HEK293 (cell line): ENCODE results near the gene PRR3.

Experiments
- BCL11B ChIP-seq: fragments of 450-650 bp; formaldehyde crosslinking; IDR thresholded peaks from 2 replicates; pipeline ENCODE4 v1.5.1; 2016; ENCODE audit warnings: low read depth, missing biosample characterization, missing genetic modification characterization
- FEZF1 ChIP-seq: fragments of 450-650 bp; formaldehyde crosslinking; IDR thresholded peaks from 2 replicates; pipeline ENCODE4 v1.5.1; 2016; ENCODE audit warnings: missing biosample characterization, missing genetic modification characterization
- GLI2 ChIP-seq: fragments of 450-650 bp; formaldehyde crosslinking; IDR thresholded peaks from 2 replicates; pipeline ENCODE4; 2017; ENCODE audit warnings: missing biosample characterization, missing genetic modification characterization, low read depth, borderline replicate concordance
- KLF1 ChIP-seq: fragments of 450-650 bp; formaldehyde crosslinking; IDR thresholded peaks from 2 replicates; pipeline ENCODE4 v1.5.1; 2016; ENCODE audit warnings: missing biosample characterization, missing genetic modification characterization
- SP2 ChIP-seq: fragments of 450-650 bp; formaldehyde crosslinking; IDR thresholded peaks from 2 replicates; pipeline ENCODE4 v1.5.1; 2016; ENCODE audit warnings: missing biosample characterization, missing genetic modification characterization
- SP7 ChIP-seq: fragments of 450-650 bp; formaldehyde crosslinking; IDR thresholded peaks from 2 replicates; pipeline ENCODE4 v1.5.1; 2016; ENCODE audit warnings: missing biosample characterization, missing genetic modification characterization
- WT1 ChIP-seq: fragments of 450-650 bp; formaldehyde crosslinking; IDR thresholded peaks from 2 replicates; pipeline ENCODE4 v1.5.1; 2016; ENCODE audit warnings: missing biosample characterization, missing genetic modification characterization
- YY2 ChIP-seq: fragments of 450-650 bp; formaldehyde crosslinking; IDR thresholded peaks from 2 replicates; pipeline ENCODE4 v1.5.1; 2016; ENCODE audit warnings: missing biosample characterization, missing genetic modification characterization
- ZBTB21 ChIP-seq: fragments of 450-650 bp; formaldehyde crosslinking; IDR thresholded peaks from 2 replicates; pipeline ENCODE4 v1.5.1; 2017; ENCODE audit warnings: missing biosample characterization, missing genetic modification characterization
- ZBTB49 ChIP-seq: fragments of 450-650 bp; formaldehyde crosslinking; IDR thresholded peaks from 2 replicates; pipeline ENCODE4 v1.5.1; 2016; ENCODE audit warnings: missing biosample characterization, missing genetic modification characterization, low read depth
- ZFP41 ChIP-seq: fragments of 450-650 bp; formaldehyde crosslinking; IDR thresholded peaks from 2 replicates; pipeline ENCODE4 v1.5.1; 2016; ENCODE audit warnings: missing biosample characterization, missing genetic modification characterization, borderline replicate concordance
- ZNF112 ChIP-seq: fragments of 450-650 bp; formaldehyde crosslinking; IDR thresholded peaks from 2 replicates; pipeline ENCODE4 v1.5.0; 2017; ENCODE audit warnings: missing biosample characterization, missing genetic modification characterization
- ZNF174 ChIP-seq: fragments of 450-650 bp; formaldehyde crosslinking; IDR thresholded peaks from 2 replicates; pipeline ENCODE4 v1.5.0; 2017; ENCODE audit warnings: missing biosample characterization, mild to moderate bottlenecking, missing genetic modification characterization
- ZNF175 ChIP-seq: fragments of 450-650 bp; formaldehyde crosslinking; IDR thresholded peaks from 2 replicates; pipeline ENCODE4 v1.5.1; 2016; ENCODE audit warnings: missing biosample characterization, missing genetic modification characterization
- ZNF2 ChIP-seq: fragments of 450-650 bp; formaldehyde crosslinking; IDR thresholded peaks from 2 replicates; pipeline ENCODE4 v1.5.1; 2016; ENCODE audit warnings: missing biosample characterization, missing genetic modification characterization
- ZNF211 ChIP-seq: fragments of 450-650 bp; formaldehyde crosslinking; IDR thresholded peaks from 2 replicates; pipeline ENCODE4 v1.5.1; 2016; ENCODE audit warnings: low read depth, missing biosample characterization, missing genetic modification characterization
- ZNF302 ChIP-seq: fragments of 450-650 bp; formaldehyde crosslinking; IDR thresholded peaks from 2 replicates; pipeline ENCODE4 v1.5.1; 2016; ENCODE audit warnings: missing biosample characterization, missing genetic modification characterization, low read depth
- ZNF37A ChIP-seq: fragments of 450-650 bp; IDR thresholded peaks from 2 replicates; pipeline ENCODE4 v1.5.1; 2018; ENCODE audit warnings: missing biosample characterization, missing genetic modification characterization
- ZNF394 ChIP-seq: fragments of 450-650 bp; formaldehyde crosslinking; IDR thresholded peaks from 2 replicates; pipeline ENCODE4 v1.5.1; 2016; ENCODE audit warnings: missing biosample characterization, missing genetic modification characterization, mild to moderate bottlenecking, moderate library complexity, borderline replicate concordance
- ZNF426 ChIP-seq: fragments of 450-650 bp; formaldehyde crosslinking; IDR thresholded peaks from 2 replicates; pipeline ENCODE4 v1.5.1; 2017; ENCODE audit warnings: missing biosample characterization, missing genetic modification characterization, mild to moderate bottlenecking, inconsistent platforms, moderate library complexity
- ZNF629 ChIP-seq: fragments of 450-650 bp; formaldehyde crosslinking; IDR thresholded peaks from 2 replicates; pipeline ENCODE4 v1.5.1; 2017; ENCODE audit warnings: missing biosample characterization, missing genetic modification characterization
- ZNF664 ChIP-seq: fragments of 450-650 bp; formaldehyde crosslinking; IDR thresholded peaks from 2 replicates; pipeline ENCODE4 v1.5.1; 2016; ENCODE audit warnings: missing biosample characterization, missing genetic modification characterization
- ZNF707 ChIP-seq: fragments of 450-650 bp; formaldehyde crosslinking; IDR thresholded peaks from 2 replicates; pipeline ENCODE4 v1.5.1; 2016; ENCODE audit warnings: missing biosample characterization, missing genetic modification characterization
- ZNF747 ChIP-seq: fragments of 450-650 bp; formaldehyde crosslinking; IDR thresholded peaks from 2 replicates; pipeline ENCODE4 v1.5.1; 2016; ENCODE audit warnings: missing biosample characterization, missing genetic modification characterization
- ZNF785 ChIP-seq: fragments of 450-650 bp; formaldehyde crosslinking; IDR thresholded peaks from 2 replicates; pipeline ENCODE4 v1.5.1; 2016; ENCODE audit warnings: missing biosample characterization, missing genetic modification characterization
- ZNF792 ChIP-seq: fragments of 450-650 bp; formaldehyde crosslinking; IDR thresholded peaks from 2 replicates; pipeline ENCODE4 v1.5.1; 2016; ENCODE audit warnings: missing biosample characterization, missing genetic modification characterization
- ZNF837 ChIP-seq: fragments of 450-650 bp; formaldehyde crosslinking; IDR thresholded peaks from 2 replicates; pipeline ENCODE4 v1.5.1; 2016; ENCODE audit warnings: missing biosample characterization, missing genetic modification characterization
- ZNF843 ChIP-seq: fragments of 450-650 bp; formaldehyde crosslinking; IDR thresholded peaks from 2 replicates; pipeline ENCODE4 v1.5.1; 2016; ENCODE audit warnings: missing biosample characterization, missing genetic modification characterization
- ZSCAN23 ChIP-seq: fragments of 450-650 bp; formaldehyde crosslinking; IDR thresholded peaks from 2 replicates; pipeline ENCODE4 v1.5.1; 2016; ENCODE audit warnings: missing biosample characterization, missing genetic modification characterization
- TF ChIP-seq, protein P1 (sequence below): fragments of 450-650 bp; formaldehyde crosslinking; IDR thresholded peaks from 2 replicates; pipeline ENCODE4 v1.5.1; 2016; ENCODE audit warnings: missing biosample characterization, missing genetic modification characterization, borderline replicate concordance
- TF ChIP-seq, protein P2 (sequence below): fragments of 450-650 bp; formaldehyde crosslinking; IDR thresholded peaks from 2 replicates; pipeline ENCODE4 v1.5.1; 2016; ENCODE audit warnings: missing biosample characterization, missing genetic modification characterization

Gene PRR3

DNA sequence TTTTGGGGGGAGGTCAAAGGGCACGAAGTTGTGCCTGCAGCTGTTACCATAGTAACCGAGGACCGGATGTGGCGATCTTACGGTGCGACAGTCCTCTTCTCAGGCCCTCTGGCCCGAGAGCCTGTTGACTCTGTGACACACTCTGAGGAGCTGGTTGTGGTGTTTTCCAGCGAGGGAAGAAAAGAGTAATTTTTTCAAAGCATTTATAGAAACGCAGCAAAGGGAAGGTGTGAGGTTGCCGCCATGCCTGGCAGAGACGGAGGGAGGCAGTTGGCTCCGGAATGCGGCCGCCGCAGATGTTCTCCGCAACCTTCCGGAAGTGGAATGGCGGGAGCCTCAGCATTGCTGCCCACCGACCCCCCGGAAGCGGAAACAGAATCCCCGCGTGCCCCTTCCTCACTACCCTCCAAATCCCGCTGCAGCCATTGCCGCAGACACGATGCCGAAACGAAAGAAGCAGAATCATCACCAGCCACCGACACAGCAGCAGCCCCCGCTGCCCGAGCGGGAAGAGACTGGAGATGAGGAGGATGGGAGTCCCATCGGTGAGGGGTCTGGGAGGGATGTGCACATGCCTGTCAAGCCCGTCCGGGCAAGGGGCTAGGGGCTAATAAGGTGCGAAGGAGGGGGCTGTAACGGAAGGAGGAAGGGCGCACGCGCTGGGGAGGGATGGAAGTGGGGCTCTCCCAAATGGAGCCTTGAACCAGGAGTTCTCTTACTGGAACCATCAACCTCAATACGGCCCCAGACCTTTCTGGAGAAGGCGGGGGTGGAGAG is at the start of gene PRR3 (continued):
- TF ChIP-seq SP2 (peak; percentile 91), ZBTB21 (peak; percentile 52), ZNF394 (tag by site-specific recombination) (peak; percentile 60; the same call in 1 of the 2 replicates), ZSCAN23 (tag by site-specific recombination) (no peak), ZNF785 (tag by site-specific recombination) (0 out of 2 replicates have a peak, but pooled peaks have one; percentile 49), ZNF707 (no peak), SP7 (tag by site-specific recombination) (0 out of 2 replicates have a peak, but pooled peaks have one; percentile 71), GLI2 (tag by site-specific recombination) (no peak), ZNF174 (tag by site-specific recombination) (no peak), ZNF37A (tag by site-specific recombination) (no peak), ZNF175 (tag by site-specific recombination) (no peak), ZBTB49 (no peak), KLF1 (tag by site-specific recombination) (no peak), ZNF664 (tag by site-specific recombination) (0 out of 2 replicates have a peak, but pooled peaks have one; percentile 26), WT1 (no peak; the same call in 1 of the 2 replicates), FEZF1 (tag by site-specific recombination) (0 out of 2 replicates have a peak, but pooled peaks have one; percentile 14), BCL11B (no peak; the same call in 1 of the 2 replicates), ZNF211 (tag by site-specific recombination) (no peak), ZNF747 (tag by site-specific recombination) (no peak), YY2 (tag by site-specific recombination) (peak; percentile 95), ZNF792 (tag by site-specific recombination) (peak; percentile 10; the same call in 1 of the 2 replicates), ZNF843 (tag by site-specific recombination) (no peak), ZFP41 (tag by site-specific recombination) (no peak), ZNF426 (no peak), ZNF302 (tag by site-specific recombination) (no peak), ZNF112 (tag by site-specific recombination) (no peak), ZNF629 (tag by site-specific recombination) (peak; percentile 72), ZNF837 (tag by site-specific recombination) (no peak), ZNF2 (tag by site-specific recombination) (peak; percentile 89)
- TF ChIP-seq, protein P1, sequence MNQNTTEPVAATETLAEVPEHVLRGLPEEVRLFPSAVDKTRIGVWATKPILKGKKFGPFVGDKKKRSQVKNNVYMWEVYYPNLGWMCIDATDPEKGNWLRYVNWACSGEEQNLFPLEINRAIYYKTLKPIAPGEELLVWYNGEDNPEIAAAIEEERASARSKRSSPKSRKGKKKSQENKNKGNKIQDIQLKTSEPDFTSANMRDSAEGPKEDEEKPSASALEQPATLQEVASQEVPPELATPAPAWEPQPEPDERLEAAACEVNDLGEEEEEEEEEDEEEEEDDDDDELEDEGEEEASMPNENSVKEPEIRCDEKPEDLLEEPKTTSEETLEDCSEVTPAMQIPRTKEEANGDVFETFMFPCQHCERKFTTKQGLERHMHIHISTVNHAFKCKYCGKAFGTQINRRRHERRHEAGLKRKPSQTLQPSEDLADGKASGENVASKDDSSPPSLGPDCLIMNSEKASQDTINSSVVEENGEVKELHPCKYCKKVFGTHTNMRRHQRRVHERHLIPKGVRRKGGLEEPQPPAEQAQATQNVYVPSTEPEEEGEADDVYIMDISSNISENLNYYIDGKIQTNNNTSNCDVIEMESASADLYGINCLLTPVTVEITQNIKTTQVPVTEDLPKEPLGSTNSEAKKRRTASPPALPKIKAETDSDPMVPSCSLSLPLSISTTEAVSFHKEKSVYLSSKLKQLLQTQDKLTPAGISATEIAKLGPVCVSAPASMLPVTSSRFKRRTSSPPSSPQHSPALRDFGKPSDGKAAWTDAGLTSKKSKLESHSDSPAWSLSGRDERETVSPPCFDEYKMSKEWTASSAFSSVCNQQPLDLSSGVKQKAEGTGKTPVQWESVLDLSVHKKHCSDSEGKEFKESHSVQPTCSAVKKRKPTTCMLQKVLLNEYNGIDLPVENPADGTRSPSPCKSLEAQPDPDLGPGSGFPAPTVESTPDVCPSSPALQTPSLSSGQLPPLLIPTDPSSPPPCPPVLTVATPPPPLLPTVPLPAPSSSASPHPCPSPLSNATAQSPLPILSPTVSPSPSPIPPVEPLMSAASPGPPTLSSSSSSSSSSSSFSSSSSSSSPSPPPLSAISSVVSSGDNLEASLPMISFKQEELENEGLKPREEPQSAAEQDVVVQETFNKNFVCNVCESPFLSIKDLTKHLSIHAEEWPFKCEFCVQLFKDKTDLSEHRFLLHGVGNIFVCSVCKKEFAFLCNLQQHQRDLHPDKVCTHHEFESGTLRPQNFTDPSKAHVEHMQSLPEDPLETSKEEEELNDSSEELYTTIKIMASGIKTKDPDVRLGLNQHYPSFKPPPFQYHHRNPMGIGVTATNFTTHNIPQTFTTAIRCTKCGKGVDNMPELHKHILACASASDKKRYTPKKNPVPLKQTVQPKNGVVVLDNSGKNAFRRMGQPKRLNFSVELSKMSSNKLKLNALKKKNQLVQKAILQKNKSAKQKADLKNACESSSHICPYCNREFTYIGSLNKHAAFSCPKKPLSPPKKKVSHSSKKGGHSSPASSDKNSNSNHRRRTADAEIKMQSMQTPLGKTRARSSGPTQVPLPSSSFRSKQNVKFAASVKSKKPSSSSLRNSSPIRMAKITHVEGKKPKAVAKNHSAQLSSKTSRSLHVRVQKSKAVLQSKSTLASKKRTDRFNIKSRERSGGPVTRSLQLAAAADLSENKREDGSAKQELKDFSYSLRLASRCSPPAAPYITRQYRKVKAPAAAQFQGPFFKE (tag by site-specific recombination), result no peak
- TF ChIP-seq, protein P2, sequence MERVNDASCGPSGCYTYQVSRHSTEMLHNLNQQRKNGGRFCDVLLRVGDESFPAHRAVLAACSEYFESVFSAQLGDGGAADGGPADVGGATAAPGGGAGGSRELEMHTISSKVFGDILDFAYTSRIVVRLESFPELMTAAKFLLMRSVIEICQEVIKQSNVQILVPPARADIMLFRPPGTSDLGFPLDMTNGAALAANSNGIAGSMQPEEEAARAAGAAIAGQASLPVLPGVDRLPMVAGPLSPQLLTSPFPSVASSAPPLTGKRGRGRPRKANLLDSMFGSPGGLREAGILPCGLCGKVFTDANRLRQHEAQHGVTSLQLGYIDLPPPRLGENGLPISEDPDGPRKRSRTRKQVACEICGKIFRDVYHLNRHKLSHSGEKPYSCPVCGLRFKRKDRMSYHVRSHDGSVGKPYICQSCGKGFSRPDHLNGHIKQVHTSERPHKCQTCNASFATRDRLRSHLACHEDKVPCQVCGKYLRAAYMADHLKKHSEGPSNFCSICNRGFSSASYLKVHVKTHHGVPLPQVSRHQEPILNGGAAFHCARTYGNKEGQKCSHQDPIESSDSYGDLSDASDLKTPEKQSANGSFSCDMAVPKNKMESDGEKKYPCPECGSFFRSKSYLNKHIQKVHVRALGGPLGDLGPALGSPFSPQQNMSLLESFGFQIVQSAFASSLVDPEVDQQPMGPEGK (tag by site-specific recombination), result peak; percentile 93
